GM12892 (cell line): ENCODE measurements around the gene USB1.

Experiments
- DNase-seq: peaks from one replicate; pipeline ENCODE4 v3.0.0; 2011; ENCODE audit not compliant: insufficient read length
- FAIRE-seq: peaks from 2 replicates; lab custom pipeline; 2011; peaks lifted over from hg19 to GRCh38; lab: Jason Lieb, UNC
- POLR2A ChIP-seq: IDR thresholded peaks from 2 replicates; pipeline ENCODE4 v1.6.1; 2011; ENCODE audit warnings: low read depth, low read length, control low read depth
- POLR2AphosphoS5 ChIP-seq: IDR thresholded peaks from 2 replicates; pipeline ENCODE4 v1.6.1; 2011; ENCODE audit warnings: low read depth, low read length, control low read depth
- TAF1 ChIP-seq: IDR thresholded peaks from 2 replicates; pipeline ENCODE4 v1.6.1; 2011; ENCODE audit warnings: low read depth, mild to moderate bottlenecking, control low read depth, low read length, borderline replicate concordance

USB1 gene

GRCh38 chr16:58042886-58043515 lies 41.8 kb downstream of the USB1 start:
- FAIRE-seq, result no peak
- TF ChIP-seq TAF1 (no peak), POLR2A (no peak), POLR2AphosphoS5 (no peak)

GRCh38 chr16:58043571-58044155 lies 42.5 kb downstream of the USB1 start:
- no peak for TF ChIP-seq POLR2A
- no peak for TF ChIP-seq TAF1
- TF ChIP-seq POLR2AphosphoS5, result no peak
- DNase-seq, result no peak
- FAIRE-seq, result no peak

More at GRCh38 chr16:58042886-58043515, 41.8 kb downstream of the USB1 start:
- DNase-seq, result no peak

- no peak for FAIRE-seq
- DNase-seq, result no peak
- TF ChIP-seq TAF1, result no peak
- no peak for TF ChIP-seq POLR2A
- TF ChIP-seq POLR2AphosphoS5, result no peak
Measured at GRCh38 chr16:58044266-58045019, 43.2 kb downstream of the USB1 start.

GRCh38 chr16:58045096-58045495 lies 43.9 kb downstream of the USB1 start:
- TF ChIP-seq POLR2A (no peak), TAF1 (no peak), POLR2AphosphoS5 (no peak)
- FAIRE-seq (no peak), DNase-seq (no peak)

GRCh38 chr16:58046054-58046881 lies 45.1 kb downstream of the USB1 start:
- DNase-seq (no peak), FAIRE-seq (no peak)
- TF ChIP-seq TAF1 (no peak), POLR2AphosphoS5 (no peak), POLR2A (no peak)

GRCh38 chr16:58046936-58047335 lies 45.7 kb downstream of the USB1 start:
- FAIRE-seq (no peak), DNase-seq (no peak)
- TF ChIP-seq TAF1 (no peak), POLR2A (no peak), POLR2AphosphoS5 (no peak)

- DNase-seq, result no peak
- no peak for FAIRE-seq
- TF ChIP-seq POLR2A (no peak), TAF1 (no peak), POLR2AphosphoS5 (no peak)
Measured at GRCh38 chr16:58047557-58048348, 46.5 kb downstream of the USB1 start.

- DNase-seq (peak; percentile 5), FAIRE-seq (no peak)
- TF ChIP-seq POLR2A (no peak), TAF1 (no peak), POLR2AphosphoS5 (no peak)
Measured at GRCh38 chr16:58048494-58049231, 47.5 kb downstream of the USB1 start.

GRCh38 chr16:58049232-58050185 lies 48.3 kb downstream of the USB1 start:
- TF ChIP-seq POLR2A (no peak), TAF1 (no peak), POLR2AphosphoS5 (no peak)
- FAIRE-seq (no peak), DNase-seq (no peak)
